ENCODE data around the gene ST8SIA5.

- TF ChIP-seq POLR2AphosphoS5 (IDR thresholded peaks at IDR 0.05) (no peak), CTCF (IDR thresholded peaks at IDR 0.05; ENCODE audit: poor library complexity, severe bottlenecking) (no peak), RAD21 (conservative IDR thresholded peaks at IDR 0.05) (no peak), REST (IDR thresholded peaks at IDR 0.05; ENCODE audit: borderline replicate concordance) (no peak), TAF1 (IDR thresholded peaks at IDR 0.05; ENCODE audit: low read depth) (no peak)
Observed at GRCh38 chr18:46696702-46697101, 60.2 kb downstream of the ST8SIA5 start.

Measured in neural cell (in vitro differentiated cells).